HuH-7 (cell line): Measurements from ENCODE around the gene MIEN1.
"Not testable (repeated sequence)": the region's sequence is repeated elsewhere in the genome, so short reads cannot be mapped to it uniquely, and the experiment has no call there.

Experiments
- DNase-seq: peaks from one replicate; pipeline ENCODE4 v3.0.0; 2011; ENCODE audit warnings: low spot score

Gene MIEN1

DNA sequence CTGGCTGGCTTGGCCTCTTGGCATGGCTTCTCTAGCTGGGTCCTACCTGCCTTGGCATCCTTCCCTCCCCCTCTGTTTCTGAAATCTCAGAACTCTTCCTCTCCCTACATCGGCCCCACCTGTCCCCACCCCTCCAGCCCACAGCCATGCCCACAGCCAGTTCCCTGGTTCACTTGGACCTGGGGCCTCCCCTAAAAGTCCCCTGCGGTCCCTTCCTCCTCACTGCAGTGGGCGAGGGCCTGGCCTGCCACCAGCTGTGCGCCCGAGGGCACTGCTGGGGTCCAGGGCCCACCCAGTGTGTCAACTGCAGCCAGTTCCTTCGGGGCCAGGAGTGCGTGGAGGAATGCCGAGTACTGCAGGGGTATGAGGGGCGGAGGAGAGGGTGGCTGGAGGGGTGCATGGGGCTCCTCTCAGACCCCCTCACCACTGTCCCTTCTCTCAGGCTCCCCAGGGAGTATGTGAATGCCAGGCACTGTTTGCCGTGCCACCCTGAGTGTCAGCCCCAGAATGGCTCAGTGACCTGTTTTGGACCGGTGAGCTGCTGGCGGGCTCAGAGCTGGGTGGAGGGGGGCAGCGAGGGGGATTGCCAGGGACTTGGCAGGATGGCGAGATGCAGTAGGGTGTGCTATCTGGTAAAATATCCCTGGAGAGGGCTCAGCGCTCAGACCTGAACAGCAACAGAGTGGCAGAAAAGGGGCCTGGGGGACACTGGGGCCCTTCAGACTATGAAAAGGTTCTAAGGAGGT, 14.1 kb downstream of the MIEN1 start:
- no peak for DNase-seq

DNA sequence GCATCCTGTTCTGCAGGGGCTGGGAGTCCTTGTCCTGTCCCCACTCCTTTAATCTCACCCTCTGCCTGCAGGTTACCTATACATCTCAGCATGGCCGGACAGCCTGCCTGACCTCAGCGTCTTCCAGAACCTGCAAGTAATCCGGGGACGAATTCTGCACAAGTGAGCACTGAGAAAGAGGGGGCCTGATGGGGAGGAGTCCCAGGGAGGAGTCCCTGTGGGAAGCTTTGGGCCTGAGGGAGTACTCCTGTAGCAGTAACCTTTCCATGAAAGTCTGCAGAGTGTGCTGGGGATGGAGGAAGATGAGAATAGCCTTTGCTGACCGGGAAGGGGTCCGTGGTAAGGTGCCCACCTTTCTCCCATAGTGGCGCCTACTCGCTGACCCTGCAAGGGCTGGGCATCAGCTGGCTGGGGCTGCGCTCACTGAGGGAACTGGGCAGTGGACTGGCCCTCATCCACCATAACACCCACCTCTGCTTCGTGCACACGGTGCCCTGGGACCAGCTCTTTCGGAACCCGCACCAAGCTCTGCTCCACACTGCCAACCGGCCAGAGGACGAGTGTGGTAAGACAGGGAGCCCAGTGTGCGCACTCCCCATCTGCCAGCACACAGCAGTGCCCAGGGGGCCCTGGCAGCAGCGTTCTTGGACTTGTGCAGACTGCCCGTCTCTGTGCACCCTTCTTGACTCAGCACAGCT, 14.8 kb downstream of the MIEN1 start:
- no peak for DNase-seq

DNA sequence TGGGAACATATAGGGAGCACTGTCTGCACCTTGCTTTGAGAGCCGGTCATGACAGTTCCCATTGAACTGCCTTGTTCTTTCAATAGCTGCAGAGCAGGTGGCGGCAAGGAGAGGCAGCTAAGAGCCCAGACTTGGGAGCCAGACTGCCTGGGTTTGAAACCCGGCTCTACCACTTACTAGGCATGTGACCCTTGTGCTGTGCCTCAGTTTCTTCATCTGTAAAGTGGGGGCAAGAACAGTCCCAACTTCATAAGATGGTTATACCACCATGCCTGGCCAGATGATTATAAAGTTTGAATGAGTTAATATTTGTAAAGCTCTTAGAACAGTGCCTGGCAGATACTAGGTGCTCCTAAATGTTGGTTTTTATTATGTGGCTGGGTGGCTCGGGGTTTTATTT, 16.1 kb downstream of the MIEN1 start:
- no peak for DNase-seq

DNA sequence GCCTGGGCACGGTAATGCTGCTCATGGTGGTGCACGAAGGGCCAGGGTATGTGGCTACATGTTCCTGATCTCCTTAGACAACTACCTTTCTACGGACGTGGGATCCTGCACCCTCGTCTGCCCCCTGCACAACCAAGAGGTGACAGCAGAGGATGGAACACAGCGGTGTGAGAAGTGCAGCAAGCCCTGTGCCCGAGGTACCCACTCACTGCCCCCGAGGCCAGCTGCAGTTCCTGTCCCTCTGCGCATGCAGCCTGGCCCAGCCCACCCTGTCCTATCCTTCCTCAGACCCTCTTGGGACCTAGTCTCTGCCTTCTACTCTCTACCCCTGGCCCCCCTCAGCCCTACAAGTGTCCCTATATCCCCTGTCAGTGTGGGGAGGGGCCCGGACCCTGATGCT, 18.5 kb downstream of the MIEN1 start:
- no peak for DNase-seq

DNA sequence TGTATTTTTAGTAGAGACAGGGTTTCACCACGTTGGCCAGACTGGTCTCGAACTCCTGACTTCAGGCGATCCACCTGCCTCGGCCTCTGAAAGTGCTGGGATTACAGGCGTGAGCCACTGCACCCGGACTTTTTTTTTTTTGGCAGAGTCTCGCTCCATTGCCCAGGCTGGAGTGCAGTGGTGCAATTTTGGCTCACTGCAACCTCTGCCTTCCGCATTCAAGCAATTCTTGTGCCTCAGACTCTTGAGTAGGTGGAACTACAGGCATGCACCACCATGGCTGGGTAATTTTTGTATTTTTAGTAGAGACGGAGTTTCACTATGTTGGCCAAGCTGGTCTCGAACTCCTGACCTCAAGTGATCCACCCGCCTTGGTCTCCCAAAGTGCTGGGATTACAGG, 19.3 kb downstream of the MIEN1 start:
- not testable (repeated sequence) for DNase-seq

DNA sequence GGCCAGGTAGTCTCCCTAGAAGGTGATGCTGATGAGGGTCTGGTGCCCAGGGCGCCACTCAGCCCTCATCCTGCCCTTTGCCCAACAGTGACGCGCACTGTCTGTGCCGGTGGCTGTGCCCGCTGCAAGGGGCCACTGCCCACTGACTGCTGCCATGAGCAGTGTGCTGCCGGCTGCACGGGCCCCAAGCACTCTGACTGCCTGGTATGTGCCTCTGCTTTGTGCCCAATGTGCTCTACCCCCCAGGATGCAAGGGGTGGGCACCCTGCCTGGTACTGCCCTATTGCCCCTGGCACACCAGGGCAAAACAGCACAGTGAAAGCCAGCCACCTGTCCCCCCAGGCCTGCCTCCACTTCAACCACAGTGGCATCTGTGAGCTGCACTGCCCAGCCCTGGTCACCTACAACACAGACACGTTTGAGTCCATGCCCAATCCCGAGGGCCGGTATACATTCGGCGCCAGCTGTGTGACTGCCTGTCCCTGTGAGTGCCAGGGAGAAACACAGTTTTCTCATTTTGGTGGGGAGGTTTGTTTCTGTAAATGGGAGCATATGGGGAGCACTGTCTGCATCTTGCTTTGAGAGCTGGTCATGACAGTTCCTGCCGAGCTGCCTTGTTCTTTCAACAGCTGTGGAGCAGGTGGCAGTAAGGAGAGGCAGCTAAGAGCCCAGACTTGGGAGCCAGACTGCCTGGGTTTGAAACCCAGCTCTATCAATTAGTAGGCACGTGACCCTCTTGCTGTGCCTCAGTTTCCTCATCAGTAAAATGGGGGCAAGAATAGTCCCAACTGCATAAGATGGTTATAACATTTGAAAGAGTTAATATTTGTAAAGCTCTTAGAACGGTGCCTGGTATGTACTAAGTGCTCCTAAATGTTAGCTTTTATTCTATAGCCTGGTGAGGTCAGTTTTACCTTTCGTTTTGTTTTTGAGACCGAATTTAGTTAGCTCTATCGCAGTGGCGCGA, 20.1 kb downstream of the MIEN1 start:
- no peak for DNase-seq

DNA sequence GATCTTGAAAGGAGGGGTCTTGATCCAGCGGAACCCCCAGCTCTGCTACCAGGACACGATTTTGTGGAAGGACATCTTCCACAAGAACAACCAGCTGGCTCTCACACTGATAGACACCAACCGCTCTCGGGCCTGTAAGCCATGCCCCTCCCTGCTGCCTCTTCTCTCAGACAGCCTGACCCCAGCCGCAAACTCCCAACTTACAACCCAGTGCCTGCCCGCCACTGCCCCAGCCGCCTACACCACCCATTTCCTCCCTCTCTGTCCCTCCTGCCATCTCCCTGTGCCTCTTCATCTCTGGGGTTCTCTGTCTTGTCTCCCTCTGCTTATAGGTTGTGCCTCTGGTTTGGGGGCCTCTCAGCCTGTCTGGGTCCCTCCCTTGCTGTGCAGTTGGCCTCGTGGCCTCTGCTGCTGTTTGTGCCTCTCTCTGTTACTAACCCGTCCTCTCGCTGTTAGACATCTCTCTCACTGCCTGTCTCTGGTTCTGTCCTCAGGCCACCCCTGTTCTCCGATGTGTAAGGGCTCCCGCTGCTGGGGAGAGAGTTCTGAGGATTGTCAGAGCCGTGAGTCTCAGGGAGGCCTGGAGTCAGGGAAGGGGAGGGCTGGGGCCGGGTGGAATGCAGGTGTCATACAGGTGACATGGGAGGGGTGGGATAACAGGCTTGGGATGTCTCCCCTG, 20.9 kb downstream of the MIEN1 start:
- no peak for DNase-seq

DNA sequence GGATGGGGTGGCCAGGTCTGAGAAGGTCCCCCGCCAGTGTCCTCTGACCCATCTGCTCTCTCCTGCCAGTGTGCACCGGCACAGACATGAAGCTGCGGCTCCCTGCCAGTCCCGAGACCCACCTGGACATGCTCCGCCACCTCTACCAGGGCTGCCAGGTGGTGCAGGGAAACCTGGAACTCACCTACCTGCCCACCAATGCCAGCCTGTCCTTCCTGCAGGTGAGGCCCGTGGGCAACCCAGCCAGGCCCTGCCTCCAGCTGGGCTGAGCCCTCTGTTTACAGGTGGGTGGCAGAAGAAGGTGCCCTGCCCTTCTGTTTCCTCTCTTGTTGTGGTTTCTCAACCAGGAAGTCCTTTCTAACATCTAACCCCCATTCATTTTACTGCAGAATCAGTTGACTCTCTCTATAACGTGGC, 23.4 kb downstream of the MIEN1 start:
- DNase-seq: no peak

DNA sequence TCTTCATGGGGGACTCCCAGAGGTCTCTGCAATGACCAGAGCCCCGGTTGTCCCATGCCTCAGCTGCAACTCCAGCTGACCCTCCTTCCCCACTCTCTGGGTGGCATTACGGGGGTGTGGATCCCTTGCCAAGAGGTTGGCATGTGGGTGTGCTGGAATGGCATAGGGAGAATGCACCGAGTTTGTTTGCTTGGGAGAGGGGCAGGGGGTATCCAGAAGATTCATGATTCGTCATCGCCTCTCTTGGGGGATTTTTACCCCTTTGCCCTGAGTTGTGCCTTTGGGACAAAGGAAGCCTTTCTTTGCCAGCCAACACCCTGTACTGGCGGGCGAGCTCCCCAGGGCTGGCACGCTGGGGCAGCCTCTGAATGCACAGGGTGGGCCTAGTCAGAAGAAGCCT, 23.9 kb downstream of the MIEN1 start:
- no peak for DNase-seq

DNA sequence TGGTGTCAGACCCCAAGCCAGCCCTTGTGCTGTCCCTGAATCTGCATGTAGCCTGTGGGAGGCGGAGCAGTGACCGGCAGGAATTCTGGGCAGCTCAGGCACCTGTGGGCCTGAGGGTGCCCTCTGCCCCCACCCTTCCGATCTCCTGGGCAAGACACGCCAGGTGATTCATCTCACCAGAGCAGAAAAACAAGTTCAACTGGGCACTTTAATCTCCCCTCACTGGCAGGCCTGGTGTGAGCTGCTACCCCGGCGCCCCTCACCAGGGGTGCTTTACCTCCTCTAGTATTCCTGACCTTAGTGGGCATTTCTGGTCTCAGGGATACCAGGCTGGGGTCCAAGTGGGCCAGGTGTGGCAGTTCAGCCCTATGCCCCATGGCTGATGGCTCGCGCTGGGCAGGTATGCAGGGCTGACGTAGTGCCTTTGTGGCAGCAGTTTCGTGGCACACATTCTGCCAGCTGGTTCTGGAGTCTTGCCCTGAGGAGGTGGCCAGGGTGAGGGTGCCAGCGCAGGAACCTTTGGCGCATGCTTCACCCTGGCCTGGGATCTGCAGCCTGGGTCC, 24.5 kb downstream of the MIEN1 start:
- no peak for DNase-seq

DNA sequence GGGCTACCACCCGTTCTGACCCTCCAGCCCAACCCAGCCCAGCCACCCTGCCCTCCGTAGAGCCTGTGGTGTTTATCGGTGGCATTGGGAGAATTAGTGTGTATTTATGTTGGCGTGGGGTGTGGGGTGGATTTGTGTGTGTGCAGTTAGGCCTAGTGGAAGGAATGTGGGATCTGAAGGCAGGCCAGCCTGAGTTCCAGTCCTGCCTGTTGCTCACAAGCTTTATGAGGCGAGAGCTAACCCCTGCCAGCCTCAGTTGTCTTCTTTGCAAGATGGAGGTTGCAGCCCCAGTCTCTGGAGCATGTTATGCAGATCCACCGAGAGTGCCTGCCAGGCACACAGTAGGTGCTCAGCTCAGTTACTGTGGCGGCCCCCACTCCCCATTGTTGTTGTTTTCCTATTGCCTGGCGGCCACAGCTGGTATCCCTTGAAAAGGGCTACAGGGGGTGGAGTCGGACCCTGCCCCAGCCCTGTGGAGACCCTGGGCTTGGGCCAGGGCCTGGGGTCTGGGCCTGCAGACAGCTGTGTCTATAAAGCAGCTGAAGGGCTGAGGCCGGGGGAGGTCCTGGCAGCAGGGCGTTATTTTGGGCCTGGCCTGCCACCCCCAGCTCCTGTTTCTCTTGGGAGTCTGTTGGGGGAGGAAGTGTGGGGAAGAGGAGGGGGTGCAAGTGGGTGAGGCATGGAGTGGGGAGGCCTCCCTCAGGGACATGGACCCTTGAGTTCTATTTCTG, 25.3 kb downstream of the MIEN1 start:
- DNase-seq: no peak

DNA sequence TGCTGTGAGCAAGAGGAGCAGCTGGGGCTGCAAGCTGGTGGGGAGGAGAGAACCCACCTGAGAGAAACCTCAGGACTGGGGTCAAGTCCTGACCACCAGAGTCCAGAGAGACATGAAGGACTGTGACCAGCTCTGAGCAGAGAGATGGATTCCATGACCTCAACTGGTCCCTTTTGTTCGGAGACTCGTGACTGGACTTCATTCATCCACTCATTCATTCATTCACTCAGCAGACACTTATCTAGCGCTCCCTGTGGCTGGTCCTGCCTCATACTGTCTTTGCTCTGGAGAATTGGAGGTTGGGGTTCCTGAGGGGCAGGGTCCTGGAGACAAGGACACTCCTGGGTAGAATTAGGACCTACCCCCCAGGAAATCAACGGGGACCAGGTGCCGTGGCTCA, 26.4 kb downstream of the MIEN1 start:
- DNase-seq: no peak

DNA sequence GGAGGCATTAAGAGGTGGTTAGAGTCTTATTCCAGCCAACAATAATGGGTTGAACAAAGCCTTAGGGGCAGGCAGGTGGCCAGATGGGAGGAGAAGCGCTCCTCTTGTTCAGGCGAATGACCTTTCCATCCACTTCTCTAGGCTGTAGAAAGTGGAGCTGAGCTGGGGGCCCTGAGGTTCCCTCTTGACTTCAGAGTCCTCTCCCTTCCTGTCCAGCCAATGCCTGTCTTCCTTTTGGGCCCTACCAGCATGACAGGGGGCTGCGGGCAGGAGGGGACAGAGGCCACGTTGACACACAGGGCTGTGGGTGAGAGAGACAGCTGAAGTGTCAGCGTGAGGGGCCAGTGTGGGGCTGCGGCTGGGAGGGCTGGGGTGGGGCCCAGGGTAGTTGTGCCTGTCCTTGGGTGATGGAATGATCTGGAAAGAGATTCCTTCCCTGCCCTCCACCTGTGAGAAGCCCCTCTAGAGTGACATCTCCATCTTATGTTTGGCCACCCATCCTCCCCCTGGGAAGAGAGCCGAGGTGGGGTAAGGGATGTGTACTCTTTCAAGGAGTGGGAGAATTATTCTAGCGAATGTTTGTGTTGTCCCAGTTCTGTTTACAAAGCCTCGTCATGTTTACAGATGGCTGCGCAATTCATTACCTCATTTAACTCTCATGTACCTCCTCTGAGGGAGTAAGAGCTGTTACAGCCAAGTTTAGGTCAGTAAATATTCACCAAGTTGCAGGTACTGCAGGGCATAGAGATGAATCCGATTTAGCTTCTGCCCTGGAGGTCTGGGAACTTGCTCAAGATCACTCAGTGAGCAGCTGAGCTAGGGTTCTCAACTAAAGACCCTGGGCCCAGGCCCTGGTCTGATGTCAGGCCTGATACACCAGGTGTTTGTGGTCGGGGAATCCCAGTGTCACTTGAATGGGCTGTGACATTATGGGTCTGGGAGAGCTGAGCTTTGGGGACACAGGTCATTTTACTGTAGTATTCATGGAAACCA, 27.1 kb downstream of the MIEN1 start:
- DNase-seq: peak; percentile 68

DNA sequence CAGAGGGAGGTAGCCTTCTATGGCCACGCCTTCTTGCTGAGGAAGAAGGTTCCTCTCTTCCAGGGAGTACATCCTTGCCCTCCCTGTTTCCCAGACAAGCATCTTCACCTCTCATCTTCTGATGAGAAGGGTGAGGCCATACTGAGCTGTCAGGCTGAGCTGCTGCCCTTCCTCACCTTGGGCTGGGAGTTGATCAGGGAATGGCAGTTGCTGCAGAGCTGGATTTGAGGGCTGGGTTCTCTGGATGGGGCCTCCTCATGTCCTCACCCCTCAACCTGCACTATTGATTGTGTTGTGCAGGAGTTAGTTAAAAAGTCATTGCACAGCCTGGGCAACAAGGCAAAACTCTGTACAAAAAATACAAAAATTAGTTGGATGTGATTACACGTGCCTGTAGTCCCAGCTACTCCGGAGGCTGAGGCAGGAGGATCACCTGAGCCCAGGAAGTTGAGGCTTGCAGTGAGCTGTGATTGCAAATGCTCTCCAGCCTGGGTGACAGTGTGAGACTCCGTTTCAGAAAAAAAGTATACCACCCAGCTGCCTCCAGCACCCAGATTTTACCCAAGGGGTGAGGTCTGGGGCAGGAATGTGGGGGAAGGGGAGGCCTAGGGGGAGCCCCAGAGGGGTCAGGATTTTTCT, 28.4 kb downstream of the MIEN1 start:
- DNase-seq: no peak

DNA sequence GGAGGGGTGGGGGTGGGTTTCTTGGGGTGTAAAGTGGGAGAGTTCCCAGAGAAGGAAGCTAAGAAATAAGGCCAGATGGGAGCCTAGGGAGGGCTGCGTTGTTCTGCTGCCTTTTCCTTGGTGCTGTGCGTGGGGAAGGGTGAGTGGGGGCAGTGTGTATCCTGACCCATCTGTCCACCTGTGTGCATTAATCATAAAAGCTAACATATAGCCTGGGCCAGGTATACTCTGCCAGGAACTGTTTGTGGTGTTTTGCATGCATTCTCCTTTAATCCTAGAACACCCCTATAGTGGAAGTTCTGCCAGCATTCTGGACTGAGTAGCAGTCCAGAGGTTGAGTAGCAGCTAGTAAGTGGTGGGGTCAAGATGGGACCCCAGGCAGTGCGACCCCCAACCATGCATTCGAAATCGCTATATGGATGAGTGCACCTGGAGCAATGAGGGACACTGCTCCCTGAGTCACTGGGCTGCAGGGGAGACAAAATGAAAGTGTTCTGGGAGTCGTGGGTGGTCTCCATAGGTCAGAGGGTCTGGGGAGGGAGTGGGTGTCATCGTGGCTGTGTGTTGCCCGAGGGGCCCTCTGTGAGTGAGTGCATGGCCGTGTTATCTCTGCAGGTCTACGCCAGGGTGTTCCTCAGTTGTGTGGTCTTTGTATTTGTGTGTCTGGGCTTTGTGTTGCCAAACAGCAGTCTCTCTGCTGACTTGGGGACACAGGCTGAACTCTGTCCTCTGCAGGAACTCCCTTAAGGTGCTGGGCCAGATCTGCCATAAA, 29.1 kb downstream of the MIEN1 start:
- peak; percentile 59 for DNase-seq

DNA sequence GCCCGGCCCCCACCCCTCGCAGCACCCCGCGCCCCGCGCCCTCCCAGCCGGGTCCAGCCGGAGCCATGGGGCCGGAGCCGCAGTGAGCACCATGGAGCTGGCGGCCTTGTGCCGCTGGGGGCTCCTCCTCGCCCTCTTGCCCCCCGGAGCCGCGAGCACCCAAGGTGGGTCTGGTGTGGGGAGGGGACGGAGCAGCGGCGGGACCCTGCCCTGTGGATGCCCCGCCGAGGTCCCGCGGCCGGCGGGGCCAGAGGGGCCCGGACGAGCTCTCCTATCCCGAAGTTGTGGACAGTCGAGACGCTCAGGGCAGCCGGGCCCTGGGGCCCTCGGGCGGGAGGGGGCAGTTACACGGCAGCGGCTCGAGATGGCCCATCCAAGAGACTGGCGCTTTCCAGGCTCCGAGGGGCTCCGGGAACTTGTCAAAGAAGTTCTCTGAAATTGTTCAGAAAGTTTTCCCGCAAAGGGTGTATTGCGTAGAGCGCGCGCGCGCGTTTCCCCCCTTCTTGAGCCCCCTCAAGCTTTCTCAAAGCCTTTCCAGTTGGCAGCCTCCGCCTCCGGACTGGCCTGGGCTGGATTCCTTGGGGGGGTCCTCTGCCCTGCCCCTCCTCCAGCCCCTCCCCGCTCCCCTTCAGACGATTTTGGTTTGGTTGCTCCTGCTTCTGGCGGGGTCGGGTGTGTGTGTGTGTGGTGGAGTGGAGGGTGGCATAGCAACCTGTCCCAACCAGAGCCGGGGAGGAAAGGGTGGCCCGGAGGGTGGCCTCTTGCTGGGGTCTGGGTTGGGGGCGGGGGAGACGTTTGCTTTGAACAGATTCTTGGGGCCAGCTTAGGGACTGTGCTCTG, 30.0 kb downstream of the MIEN1 start:
- DNase-seq: no peak

DNA sequence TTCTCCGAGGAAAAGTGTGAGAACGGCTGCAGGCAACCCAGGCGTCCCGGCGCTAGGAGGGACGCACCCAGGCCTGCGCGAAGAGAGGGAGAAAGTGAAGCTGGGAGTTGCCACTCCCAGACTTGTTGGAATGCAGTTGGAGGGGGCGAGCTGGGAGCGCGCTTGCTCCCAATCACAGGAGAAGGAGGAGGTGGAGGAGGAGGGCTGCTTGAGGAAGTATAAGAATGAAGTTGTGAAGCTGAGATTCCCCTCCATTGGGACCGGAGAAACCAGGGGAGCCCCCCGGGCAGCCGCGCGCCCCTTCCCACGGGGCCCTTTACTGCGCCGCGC, 30.5 kb downstream of the MIEN1 start, which contains the start of gene ERBB2:
Gene ERBB2 (plus strand): TSS at position 247 of the 330 bp plus-strand sequence. CDS start 175 bp downstream, outside the sequence.
- peak; percentile 78 for DNase-seq
